HepG2 (cell line): ENCODE results near the gene FIBCD1. TPM values are rescaled to one million over a fixed set of nuclear protein-coding genes. Genes with fewer than 3 reads are reported as not detected.

Experiments
- ATAC-seq: fragments of 200-7000 bp; cut with Tn5 transposase; 3 replicates; pipeline ENCODE4 v1.9.1; 2020; ENCODE audit warnings: mild to moderate bottlenecking, moderate library complexity
- BruUV-seq: library from RNA; stranded (reverse); fragments of 400-500 nt; replicated peaks from 2 replicates; lab custom pipeline; 2021; lab: Mats Ljungman, UMichigan
- CTCF ChIA-PET: fragments of 300-600 bp; formaldehyde crosslinking; extraction: SDS; loops from one replicate; lab custom pipeline; 2021; ENCODE audit warnings: low total read pairs, inconsistent platforms, low intra/inter-chr PET ratio; lab: Yijun Ruan, JAX
- POLR2A ChIA-PET: fragments of 350-600 bp; sonication (Branson Sonifier 250); formaldehyde crosslinking; loops from one replicate; lab custom pipeline; 2020; ENCODE audit warnings: antibody characterized with exemption, inconsistent platforms; lab: Yijun Ruan, JAX
- DNase-seq: peaks from one replicate; pipeline ENCODE4 v3.0.0-alpha.2; 2015; ENCODE audit warnings: low spot score
- FAIRE-seq: peaks from 3 replicates; lab custom pipeline; 2011; peaks lifted over from hg19 to GRCh38; lab: Jason Lieb, UNC
- H2AFZ ChIP-seq: one replicate; pipeline ENCODE4 v1.6.1; 2011; ENCODE audit warnings: low read length, inconsistent platforms
- H3K27ac ChIP-seq: fragments of 300-600 bp; 3 replicates; pipeline ENCODE4 v1.8.0; 2011; ENCODE audit warnings: mixed run types, mild to moderate bottlenecking, mixed read lengths, low read length, inconsistent platforms; ENCODE audit not compliant: insufficient read depth; ENCODE audit errors: extremely low read length
- H3K27me3 ChIP-seq, 2 experiments: fragments of 200-600 bp in 1 of 2; 2 replicates in 1 of 2; 3 replicates in 1 of 2; pipeline versions ENCODE4 v1.6.0 to v1.8.0; 2011; ENCODE audit warnings: low read length in 2 of 2, mild to moderate bottlenecking in 2 of 2, moderate library complexity in 2 of 2, inconsistent platforms in 1 of 2; ENCODE audit not compliant: insufficient read depth in 2 of 2, control insufficient read depth in 1 of 2
- H3K36me3 ChIP-seq, 2 experiments: fragments of 200-600 bp in 1 of 2; replicated peaks in 1 of 2; 2 replicates in 1 of 2; 3 replicates in 1 of 2; pipeline versions ENCODE4 v1.5.1 to v1.8.0; 2011; ENCODE audit warnings: low read length in 2 of 2, inconsistent platforms in 1 of 2; ENCODE audit not compliant: insufficient read depth in 2 of 2, control insufficient read depth in 1 of 2
- H3K4me1 ChIP-seq: 2 replicates; pipeline ENCODE4 v1.5.1; 2012; ENCODE audit warnings: low read length, inconsistent platforms; ENCODE audit not compliant: insufficient read depth
- H3K4me2 ChIP-seq: 2 replicates; pipeline ENCODE4 v1.6.0; 2011; ENCODE audit warnings: low read depth, low read length, inconsistent platforms
- H3K4me3 ChIP-seq, 3 experiments: fragments of 200-600 bp in 1 of 3; sonication (generic), shearing (Covaris generic) in 1 of 3; replicated peaks in 1 of 3; 2 replicates each; pipeline ENCODE4 v1.5.1; 2011 to 2016; ENCODE audit warnings: low read length in 3 of 3, inconsistent platforms in 2 of 3, low read depth in 2 of 3, mild to moderate bottlenecking in 2 of 3, control low read depth in 1 of 3, mixed read lengths in 1 of 3; ENCODE audit not compliant: insufficient read depth in 1 of 3
- H3K79me2 ChIP-seq: one replicate; pipeline ENCODE4 v1.6.1; 2011; ENCODE audit warnings: low read length, inconsistent platforms; ENCODE audit not compliant: insufficient read depth
- H3K9ac ChIP-seq: 2 replicates; pipeline ENCODE4 v1.6.0; 2011; ENCODE audit warnings: mild to moderate bottlenecking, low read depth, low read length, inconsistent platforms; ENCODE audit not compliant: insufficient read depth
- H3K9me3 ChIP-seq: 2 replicates; pipeline ENCODE4 v1.5.1; 2012; ENCODE audit warnings: mild to moderate bottlenecking, low read length
- H4K20me1 ChIP-seq: 2 replicates; pipeline ENCODE4 v1.6.0; 2011; ENCODE audit warnings: inconsistent platforms, mild to moderate bottlenecking, low read length, moderate library complexity; ENCODE audit not compliant: insufficient read depth
- GABPA ChIP-seq, 2 experiments: IDR thresholded peaks; 2 replicates each; pipeline ENCODE4 v1.6.1; 2011 to 2016; ENCODE audit warnings: low read depth in 2 of 2, low read length in 1 of 2, missing biosample characterization in 1 of 2, missing genetic modification characterization in 1 of 2
- JDP2 ChIP-seq: sonication (generic); formaldehyde crosslinking; IDR thresholded peaks from 2 replicates; pipeline ENCODE4 v1.8.1; 2022; ENCODE audit warnings: missing genetic modification reagents, borderline replicate concordance
- ZNF605 ChIP-seq: sonication (generic); formaldehyde crosslinking; IDR thresholded peaks from 2 replicates; pipeline ENCODE4 v1.8.0; 2022; ENCODE audit warnings: mild to moderate bottlenecking, missing genetic modification reagents
- WGBS: methylation state at CpG from one replicate; pipeline ENCODE4 v1.1.6; 2017; ENCODE audit warnings: low lambda C conversion rate; 5-methylcytosine and 5-hydroxymethylcytosine counted together
- in situ Hi-C: cut with HindIII; loops from 2 replicates; pipeline ENCODE4 v1.10.0; 2017; ENCODE audit warnings: low pct_unique_long_range_greater_than_20kb; ENCODE audit not compliant: extremely low pct_ligation_motif_present
- intact Hi-C: fragments of 100-400 bp; cut with micrococcal nuclease; formaldehyde crosslinking; loops from one replicate; pipeline ENCODE4 v1.10.0; 2022; ENCODE audit not compliant: unreplicated experiment
- polyA plus RNA-seq, 8 experiments: library from polyadenylated mRNA; depleted of rRNA in 3 of 8; stranded (reverse) in 7 of 8; unstranded in 1 of 8; fragments of >200 nt; fragmentation: Illumina TruSeq in 4 of 8; extraction: Trizol in 4 of 8; gene quantifications; 2 replicates each; pipeline versions ENCODE4 v1.2.1 to v1.2.3, GENCODE V29; 2011 to 2016; ENCODE audit warnings: low read depth in 4 of 8, missing spikeins in 1 of 8, mixed read lengths in 1 of 8; ENCODE audit not compliant: insufficient read depth in 1 of 8
- total RNA-seq, 5 experiments: library from RNA; depleted of rRNA; stranded (reverse); fragments of >200 nt; fragmentation: Illumina TruSeq; extraction: Trizol; gene quantifications; 2 replicates each; pipeline ENCODE4 v1.2.3, GENCODE V29; 2016; ENCODE audit warnings: low read depth in 1 of 5
- TF ChIP-seq, protein P1 (sequence below): sonication (generic); formaldehyde crosslinking; IDR thresholded peaks from 2 replicates; pipeline ENCODE4 v1.8.0; 2022; ENCODE audit warnings: mild to moderate bottlenecking, missing genetic modification reagents, borderline replicate concordance
- TF ChIP-seq, protein P2 (sequence below): sonication (generic); formaldehyde crosslinking; conservative IDR thresholded peaks from 2 replicates; pipeline ENCODE4 v1.4.0; 2020; ENCODE audit warnings: missing genetic modification reagents

Gene FIBCD1
- total and polyA plus RNA-seq, 2 of the 13 experiments (the other 11 are each of a cell fraction or from before 2014, with no cell fraction given), result 0.55 to 0.89 TPM

GRCh38 chr9:130986356-130986965, 47.4 kb upstream of the FIBCD1 start:
- Histone ChIP-seq H4K20me1 (no peaks in the 10 kb centered on the region), H3K4me2 (no peak overlapping the region), H3K27me3 (peaks cover 12 to 92% of the 10 kb centered on the region in 2 experiments; a peak in 4 of 5 replicates), H3K27ac (no peak overlapping the region)
- intact Hi-C loops (no loop called here), in situ Hi-C loops (no loop called here)
- FAIRE-seq (no peak), DNase-seq (no peak)
- CTCF ChIA-PET, result no interaction called here
- no peak for TF ChIP-seq ZNF605 (CRISPR knock-in tag)
- no peak for TF ChIP-seq GABPA (IDR thresholded peaks at IDR 0.05; ENCODE audit: low read depth, low read length)
- no peak for TF ChIP-seq GABPA (CRISPR knock-in tag; IDR thresholded peaks at IDR 0.05; ENCODE audit: low read depth)
- TF ChIP-seq, protein P1, sequence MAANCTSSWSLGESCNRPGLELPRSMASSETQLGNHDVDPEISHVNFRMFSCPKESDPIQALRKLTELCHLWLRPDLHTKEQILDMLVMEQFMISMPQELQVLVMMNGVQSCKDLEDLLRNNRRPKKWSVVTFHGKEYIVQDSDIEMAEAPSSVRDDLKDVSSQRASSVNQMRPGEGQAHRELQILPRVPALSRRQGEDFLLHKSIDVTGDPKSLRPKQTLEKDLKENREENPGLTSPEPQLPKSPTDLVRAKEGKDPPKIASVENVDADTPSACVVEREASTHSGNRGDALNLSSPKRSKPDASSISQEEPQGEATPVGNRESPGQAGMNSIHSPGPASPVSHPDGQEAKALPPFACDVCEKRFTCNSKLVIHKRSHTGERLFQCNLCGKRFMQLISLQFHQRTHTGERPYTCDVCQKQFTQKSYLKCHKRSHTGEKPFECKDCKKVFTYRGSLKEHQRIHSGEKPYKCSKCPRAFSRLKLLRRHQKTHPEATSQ (CRISPR knock-in tag), result no peak
- TF ChIP-seq, protein P2, sequence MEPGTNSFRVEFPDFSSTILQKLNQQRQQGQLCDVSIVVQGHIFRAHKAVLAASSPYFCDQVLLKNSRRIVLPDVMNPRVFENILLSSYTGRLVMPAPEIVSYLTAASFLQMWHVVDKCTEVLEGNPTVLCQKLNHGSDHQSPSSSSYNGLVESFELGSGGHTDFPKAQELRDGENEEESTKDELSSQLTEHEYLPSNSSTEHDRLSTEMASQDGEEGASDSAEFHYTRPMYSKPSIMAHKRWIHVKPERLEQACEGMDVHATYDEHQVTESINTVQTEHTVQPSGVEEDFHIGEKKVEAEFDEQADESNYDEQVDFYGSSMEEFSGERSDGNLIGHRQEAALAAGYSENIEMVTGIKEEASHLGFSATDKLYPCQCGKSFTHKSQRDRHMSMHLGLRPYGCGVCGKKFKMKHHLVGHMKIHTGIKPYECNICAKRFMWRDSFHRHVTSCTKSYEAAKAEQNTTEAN (CRISPR knock-in tag), result no peak
- no peak for TF ChIP-seq JDP2 (CRISPR knock-in tag)
- TF ChIP-seq, all 625 proteins: peak for 0
- BruUV-seq, result no TSS peak
- Histone ChIP-seq H3K4me1 (peaks cover 4% of the 10 kb centered on the region; the same call in 1 of the 2 replicates), H2AFZ (no peak overlapping the region), H3K36me3 (no peaks in the 10 kb centered on the region), H3K9ac (no peak overlapping the region), H3K9me3 (no peaks in the 10 kb centered on the region), H3K79me2 (no peaks in the 10 kb centered on the region), H3K4me3 (no peak overlapping the region)
- no peak; the same call in 2 of the 3 replicates for ATAC-seq
- POLR2A ChIA-PET, result no interaction called here
- 21% methylated on average over 14 of the region's 24 CpGs for WGBS
